ENCODE data around the gene CPNE4.
"Not testable (repeated sequence)": the region's sequence is repeated elsewhere in the genome, so short reads cannot be mapped to it uniquely, and the experiment has no call there.

Gene CPNE4

GRCh38 chr3:131972550-131972949, 62.3 kb downstream of the CPNE4 start:
- DNase-seq (ENCODE audit: low read depth) = no peak
- TF ChIP-seq, protein P1, sequence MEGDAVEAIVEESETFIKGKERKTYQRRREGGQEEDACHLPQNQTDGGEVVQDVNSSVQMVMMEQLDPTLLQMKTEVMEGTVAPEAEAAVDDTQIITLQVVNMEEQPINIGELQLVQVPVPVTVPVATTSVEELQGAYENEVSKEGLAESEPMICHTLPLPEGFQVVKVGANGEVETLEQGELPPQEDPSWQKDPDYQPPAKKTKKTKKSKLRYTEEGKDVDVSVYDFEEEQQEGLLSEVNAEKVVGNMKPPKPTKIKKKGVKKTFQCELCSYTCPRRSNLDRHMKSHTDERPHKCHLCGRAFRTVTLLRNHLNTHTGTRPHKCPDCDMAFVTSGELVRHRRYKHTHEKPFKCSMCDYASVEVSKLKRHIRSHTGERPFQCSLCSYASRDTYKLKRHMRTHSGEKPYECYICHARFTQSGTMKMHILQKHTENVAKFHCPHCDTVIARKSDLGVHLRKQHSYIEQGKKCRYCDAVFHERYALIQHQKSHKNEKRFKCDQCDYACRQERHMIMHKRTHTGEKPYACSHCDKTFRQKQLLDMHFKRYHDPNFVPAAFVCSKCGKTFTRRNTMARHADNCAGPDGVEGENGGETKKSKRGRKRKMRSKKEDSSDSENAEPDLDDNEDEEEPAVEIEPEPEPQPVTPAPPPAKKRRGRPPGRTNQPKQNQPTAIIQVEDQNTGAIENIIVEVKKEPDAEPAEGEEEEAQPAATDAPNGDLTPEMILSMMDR (IDR thresholded peaks at IDR 0.05; ENCODE audit: low read depth, low read length, missing control alignments) = no peak
- no peak overlapping the region for H3K4me3 ChIP-seq (ENCODE audit: low read depth, low read length)

DNA sequence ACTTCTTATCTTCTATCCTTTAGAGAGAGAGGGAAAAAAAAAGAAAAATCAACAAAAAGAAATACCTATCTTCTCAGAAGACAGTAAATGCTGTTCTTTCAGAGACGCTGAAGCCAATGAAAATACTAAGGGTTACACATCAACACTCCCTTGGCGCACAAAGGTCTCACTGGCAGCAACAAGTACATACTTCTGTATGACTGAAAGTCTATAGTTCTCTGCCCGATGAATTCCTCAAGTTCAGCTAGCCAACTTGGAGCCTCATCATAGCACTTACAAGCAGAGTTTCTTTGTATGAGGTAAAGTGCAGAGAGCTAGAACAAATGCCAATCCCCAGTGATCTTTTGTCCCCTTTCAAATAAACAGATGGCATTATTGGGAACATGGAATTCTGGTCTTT, 62.7 kb downstream of the CPNE4 start:
- DNase-seq (ENCODE audit: low read depth) = no peak
- TF ChIP-seq, protein P1 (IDR thresholded peaks at IDR 0.05; ENCODE audit: low read depth, low read length, missing control alignments) = no peak
- H3K4me3 ChIP-seq (ENCODE audit: low read depth, low read length) = no peak overlapping the region

DNA sequence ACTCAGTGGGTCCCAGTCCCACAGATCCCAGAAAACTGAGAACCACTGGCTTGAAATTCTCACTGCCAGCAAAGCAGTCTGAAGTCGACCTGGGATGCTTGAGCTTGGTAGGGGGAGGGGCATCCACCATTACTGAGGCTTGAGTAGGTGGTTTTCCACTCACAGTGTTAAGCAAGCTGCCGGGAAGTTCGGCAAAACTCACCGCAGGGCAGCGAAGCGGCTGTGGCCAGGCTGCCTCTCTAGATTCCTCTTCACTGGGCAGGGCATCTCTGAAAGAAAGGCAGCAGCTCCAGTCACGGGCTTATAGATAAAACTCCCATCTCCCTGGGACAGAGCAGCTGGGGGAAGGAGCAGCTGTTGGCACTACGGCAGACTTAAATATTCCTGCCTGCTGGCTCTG, 71.4 kb downstream of the CPNE4 start:
- DNase-seq (ENCODE audit: low read depth); H3K4me3 ChIP-seq (ENCODE audit: low read depth, low read length): not testable (repeated sequence)

DNA sequence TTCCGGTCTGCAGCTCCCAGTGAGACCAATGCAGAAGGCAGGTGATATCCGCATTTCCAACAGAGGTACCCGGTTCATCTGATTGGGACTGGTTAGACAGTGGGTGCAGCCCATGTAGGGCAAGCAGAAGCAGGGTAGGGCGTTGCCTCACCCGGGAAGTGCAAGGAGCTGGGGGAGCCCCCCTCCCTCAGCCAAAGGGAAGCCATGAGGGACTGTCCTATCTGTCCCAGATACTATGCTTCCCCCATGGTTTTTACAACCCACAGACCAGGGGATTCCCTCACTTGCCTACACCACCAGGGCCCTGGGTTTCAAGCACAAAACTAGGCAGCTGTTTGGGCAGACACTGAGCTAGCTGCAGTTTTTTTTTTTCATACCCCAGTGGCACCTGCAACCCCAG, 71.8 kb downstream of the CPNE4 start:
- TF ChIP-seq, protein P1 (IDR thresholded peaks at IDR 0.05; ENCODE audit: low read depth, low read length, missing control alignments) = no peak
- H3K4me3 ChIP-seq (ENCODE audit: low read depth, low read length) = no peak overlapping the region
- no peak for DNase-seq (ENCODE audit: low read depth)

DNA sequence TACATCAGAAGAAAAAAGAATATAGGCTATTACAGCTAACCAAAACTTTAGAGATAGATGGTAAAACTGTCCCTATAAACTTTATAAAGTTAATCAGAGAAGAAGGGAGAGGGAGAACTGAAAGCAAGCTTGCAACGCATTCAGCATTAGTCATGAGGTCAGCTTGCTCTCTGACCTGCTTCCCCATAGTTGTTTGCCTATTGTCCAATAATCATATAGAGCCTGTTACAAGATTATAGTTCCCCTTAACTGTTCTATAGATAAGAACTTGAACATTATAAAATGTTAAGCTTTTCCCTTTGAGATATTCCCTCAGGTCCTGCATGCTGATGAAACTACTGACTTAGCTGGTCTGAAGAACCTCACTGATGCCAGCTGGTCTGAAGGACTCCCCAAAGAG, 74.5 kb downstream of the CPNE4 start:
- no peak for DNase-seq (ENCODE audit: low read depth)
- TF ChIP-seq, protein P1 (IDR thresholded peaks at IDR 0.05; ENCODE audit: low read depth, low read length, missing control alignments) = no peak
- no peak overlapping the region for H3K4me3 ChIP-seq (ENCODE audit: low read depth, low read length)

DNA sequence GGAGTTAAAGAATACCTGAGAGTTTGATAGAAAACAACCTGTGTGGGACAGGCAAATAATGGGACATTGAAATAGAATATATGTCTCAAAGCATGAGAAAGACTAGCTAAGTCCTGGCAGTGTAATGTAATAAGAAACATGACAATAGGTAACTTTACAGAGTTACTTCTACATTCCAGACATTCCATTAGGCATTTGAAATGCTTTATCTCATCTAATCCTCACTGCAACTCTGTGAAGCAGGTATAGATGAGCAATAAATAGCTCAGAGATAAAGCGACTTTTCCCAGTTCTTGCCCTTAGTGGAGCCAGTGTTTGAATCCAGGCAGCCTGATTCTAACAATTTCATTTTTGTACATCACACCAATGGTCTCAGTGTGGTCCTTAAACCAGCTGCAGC, 76.8 kb downstream of the CPNE4 start:
- TF ChIP-seq, protein P1 (IDR thresholded peaks at IDR 0.05; ENCODE audit: low read depth, low read length, missing control alignments) = no peak
- no peak for DNase-seq (ENCODE audit: low read depth)
- no peak overlapping the region for H3K4me3 ChIP-seq (ENCODE audit: low read depth, low read length)

- no peak for DNase-seq (ENCODE audit: low read depth)
- no peak overlapping the region for H3K4me3 ChIP-seq (ENCODE audit: low read depth, low read length)
- TF ChIP-seq, protein P1 (IDR thresholded peaks at IDR 0.05; ENCODE audit: low read depth, low read length, missing control alignments) = no peak
These were observed 77.3 kb downstream of the CPNE4 start for GRCh38 chr3:131957511-131957910.

- TF ChIP-seq, protein P1 (IDR thresholded peaks at IDR 0.05; ENCODE audit: low read depth, low read length, missing control alignments) = no peak
- no peak overlapping the region for H3K4me3 ChIP-seq (ENCODE audit: low read depth, low read length)
- no peak for DNase-seq (ENCODE audit: low read depth)
These were observed 86.0 kb downstream of the CPNE4 start for GRCh38 chr3:131948806-131949205.
